Coronary artery (tissue), 2 donors: ENCODE data around the gene NR3C1.

Source experiments
- DNase-seq: peaks from one replicate; pipeline ENCODE4 v3.0.0-alpha.2; 2017; ENCODE audit warnings: low spot score
- H3K27ac ChIP-seq, 2 donors: fragments of 200-600 bp; sonication (generic); one replicate each; pipeline ENCODE4 v1.5.1; 2016 to 2019
- H3K4me3 ChIP-seq: fragments of 200-600 bp; sonication (generic); 2 replicates; pipeline ENCODE4 v1.5.1; 2016; ENCODE audit warnings: mild to moderate bottlenecking, moderate library complexity
- CTCF ChIP-seq: fragments of 200-600 bp; sonication (generic); IDR thresholded peaks from one replicate; pipeline ENCODE4 v1.5.1; 2019; ENCODE audit warnings: antibody characterized with exemption

The NR3C1 gene

GRCh38 chr5:143442385-143442784 is 38.9 kb upstream of the NR3C1 start:
- TF ChIP-seq CTCF, result no peak
- no peak overlapping the region for H3K27ac ChIP-seq
- DNase-seq, result no peak
- H3K4me3 ChIP-seq, result no peak overlapping the region

- H3K27ac ChIP-seq, result no peak overlapping the region
- no peak for DNase-seq
- TF ChIP-seq CTCF, result no peak
- H3K4me3 ChIP-seq, result no peak overlapping the region
Measured at GRCh38 chr5:143440448-143441115, 37.1 kb upstream of the NR3C1 start.

GRCh38 chr5:143437666-143438273 is 34.3 kb upstream of the NR3C1 start:
- DNase-seq, result no peak
- no peak for TF ChIP-seq CTCF
- no peak overlapping the region for H3K4me3 ChIP-seq
- H3K27ac ChIP-seq, result no peak overlapping the region

- no peak for TF ChIP-seq CTCF
- no peak overlapping the region for H3K27ac ChIP-seq
- no peak for DNase-seq
- no peak overlapping the region for H3K4me3 ChIP-seq
Measured at GRCh38 chr5:143436871-143437270, 33.4 kb upstream of the NR3C1 start.

GRCh38 chr5:143435210-143435657 is 31.7 kb upstream of the NR3C1 start:
- peak overlapping the region; percentile 31 for H3K4me3 ChIP-seq
- DNase-seq, result no peak
- peak overlapping the region in 1 of 2 donors; percentile 35 for H3K27ac ChIP-seq
- no peak for TF ChIP-seq CTCF

- H3K27ac ChIP-seq, result peak overlapping the region in 1 of 2 donors; percentile 35
- no peak for TF ChIP-seq CTCF
- peak overlapping the region; percentile 31 for H3K4me3 ChIP-seq
- no peak for DNase-seq
Measured at GRCh38 chr5:143434261-143435209, 31.0 kb upstream of the NR3C1 start.
